Panc1 (cell line): ENCODE measurements around the gene AANAT.

Source experiments
- POLR2AphosphoS5 ChIP-seq: IDR thresholded peaks from 2 replicates; pipeline ENCODE4 v1.6.1; 2012; ENCODE audit warnings: mild to moderate bottlenecking, low read depth, low read length, moderate library complexity
- SIN3A ChIP-seq: IDR thresholded peaks from 2 replicates; pipeline ENCODE4 v1.6.1; 2012; ENCODE audit warnings: low read depth, mild to moderate bottlenecking, low read length, moderate library complexity, borderline replicate concordance; ENCODE audit not compliant: insufficient read depth
- TF ChIP-seq, protein P1 (sequence below): fragments of 450-650 bp; IDR thresholded peaks from 2 replicates; pipeline ENCODE4 v1.5.1; 2017; ENCODE audit warnings: mild to moderate bottlenecking
- TF ChIP-seq, protein P2 (sequence below), 2 experiments: IDR thresholded peaks; 2 replicates each; pipeline ENCODE4 v1.6.1; 2011 to 2012; ENCODE audit warnings: low read depth in 2 of 2, control low read depth in 1 of 2, low read length in 1 of 2, mild to moderate bottlenecking in 1 of 2, moderate library complexity in 1 of 2; ENCODE audit not compliant: insufficient read depth in 1 of 2

DNA sequence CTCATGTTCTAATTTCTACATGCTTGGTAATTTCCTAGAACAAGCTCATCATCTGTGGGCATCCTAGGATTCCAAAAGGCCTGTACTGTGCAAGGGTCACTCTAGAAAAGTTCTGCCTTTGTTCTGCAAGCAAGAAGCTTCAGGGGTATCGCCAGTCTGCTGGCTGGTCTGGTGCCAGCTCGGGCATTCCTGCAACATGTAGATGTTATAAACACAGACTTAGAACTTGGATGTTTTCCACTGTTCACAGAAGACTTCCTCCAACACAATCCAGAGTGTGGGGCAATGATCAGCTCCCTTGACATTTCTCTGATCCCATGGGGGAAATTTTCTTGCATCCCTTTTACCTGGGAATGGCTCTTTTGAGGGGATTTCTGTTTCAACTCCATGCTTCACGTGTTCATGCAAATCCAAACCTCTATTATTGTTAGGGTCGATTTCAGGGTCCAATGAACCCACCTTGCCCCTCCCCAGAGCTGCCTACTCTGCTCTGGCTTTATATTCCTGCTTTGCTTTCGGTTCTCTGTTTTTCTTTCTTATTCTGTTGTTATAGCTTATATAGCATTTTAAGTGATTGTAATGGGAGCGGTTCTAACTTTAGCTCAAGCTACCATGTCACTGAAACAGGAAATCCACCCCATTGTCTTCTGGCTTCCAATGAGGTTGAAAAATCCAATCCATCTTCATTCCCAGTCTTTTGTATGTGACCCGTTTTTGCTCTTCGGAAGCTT is 39.7 kb upstream of the AANAT start:
- TF ChIP-seq, protein P1, sequence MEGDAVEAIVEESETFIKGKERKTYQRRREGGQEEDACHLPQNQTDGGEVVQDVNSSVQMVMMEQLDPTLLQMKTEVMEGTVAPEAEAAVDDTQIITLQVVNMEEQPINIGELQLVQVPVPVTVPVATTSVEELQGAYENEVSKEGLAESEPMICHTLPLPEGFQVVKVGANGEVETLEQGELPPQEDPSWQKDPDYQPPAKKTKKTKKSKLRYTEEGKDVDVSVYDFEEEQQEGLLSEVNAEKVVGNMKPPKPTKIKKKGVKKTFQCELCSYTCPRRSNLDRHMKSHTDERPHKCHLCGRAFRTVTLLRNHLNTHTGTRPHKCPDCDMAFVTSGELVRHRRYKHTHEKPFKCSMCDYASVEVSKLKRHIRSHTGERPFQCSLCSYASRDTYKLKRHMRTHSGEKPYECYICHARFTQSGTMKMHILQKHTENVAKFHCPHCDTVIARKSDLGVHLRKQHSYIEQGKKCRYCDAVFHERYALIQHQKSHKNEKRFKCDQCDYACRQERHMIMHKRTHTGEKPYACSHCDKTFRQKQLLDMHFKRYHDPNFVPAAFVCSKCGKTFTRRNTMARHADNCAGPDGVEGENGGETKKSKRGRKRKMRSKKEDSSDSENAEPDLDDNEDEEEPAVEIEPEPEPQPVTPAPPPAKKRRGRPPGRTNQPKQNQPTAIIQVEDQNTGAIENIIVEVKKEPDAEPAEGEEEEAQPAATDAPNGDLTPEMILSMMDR, result no peak
- TF ChIP-seq POLR2AphosphoS5, result no peak
- TF ChIP-seq, protein P2, sequence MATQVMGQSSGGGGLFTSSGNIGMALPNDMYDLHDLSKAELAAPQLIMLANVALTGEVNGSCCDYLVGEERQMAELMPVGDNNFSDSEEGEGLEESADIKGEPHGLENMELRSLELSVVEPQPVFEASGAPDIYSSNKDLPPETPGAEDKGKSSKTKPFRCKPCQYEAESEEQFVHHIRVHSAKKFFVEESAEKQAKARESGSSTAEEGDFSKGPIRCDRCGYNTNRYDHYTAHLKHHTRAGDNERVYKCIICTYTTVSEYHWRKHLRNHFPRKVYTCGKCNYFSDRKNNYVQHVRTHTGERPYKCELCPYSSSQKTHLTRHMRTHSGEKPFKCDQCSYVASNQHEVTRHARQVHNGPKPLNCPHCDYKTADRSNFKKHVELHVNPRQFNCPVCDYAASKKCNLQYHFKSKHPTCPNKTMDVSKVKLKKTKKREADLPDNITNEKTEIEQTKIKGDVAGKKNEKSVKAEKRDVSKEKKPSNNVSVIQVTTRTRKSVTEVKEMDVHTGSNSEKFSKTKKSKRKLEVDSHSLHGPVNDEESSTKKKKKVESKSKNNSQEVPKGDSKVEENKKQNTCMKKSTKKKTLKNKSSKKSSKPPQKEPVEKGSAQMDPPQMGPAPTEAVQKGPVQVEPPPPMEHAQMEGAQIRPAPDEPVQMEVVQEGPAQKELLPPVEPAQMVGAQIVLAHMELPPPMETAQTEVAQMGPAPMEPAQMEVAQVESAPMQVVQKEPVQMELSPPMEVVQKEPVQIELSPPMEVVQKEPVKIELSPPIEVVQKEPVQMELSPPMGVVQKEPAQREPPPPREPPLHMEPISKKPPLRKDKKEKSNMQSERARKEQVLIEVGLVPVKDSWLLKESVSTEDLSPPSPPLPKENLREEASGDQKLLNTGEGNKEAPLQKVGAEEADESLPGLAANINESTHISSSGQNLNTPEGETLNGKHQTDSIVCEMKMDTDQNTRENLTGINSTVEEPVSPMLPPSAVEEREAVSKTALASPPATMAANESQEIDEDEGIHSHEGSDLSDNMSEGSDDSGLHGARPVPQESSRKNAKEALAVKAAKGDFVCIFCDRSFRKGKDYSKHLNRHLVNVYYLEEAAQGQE (IDR thresholded peaks at IDR 0.05; ENCODE audit: insufficient read depth in 1 of 2, low read depth in 2 of 2, low read length in 1 of 2), result no peak
- no peak for TF ChIP-seq SIN3A
